ENCODE data around the gene ADGRV1. TPM values are rescaled to one million over a fixed set of nuclear protein-coding genes. Genes with fewer than 3 reads are reported as not detected.

Gene ADGRV1
- total and polyA plus RNA-seq, 2 donors (not counting 3 experiments of a cell fraction or from before 2014, with no cell fraction given), result 0.11 to 0.55 TPM

- no peak overlapping the region for H3K4me3 ChIP-seq (replicated peaks in 1 of 3; ENCODE audit: insufficient read depth in 1 of 3, low read depth in 1 of 3, low read length in 3 of 3)
- H3K27ac ChIP-seq (ENCODE audit: insufficient read depth, low read depth, low read length), result no peak overlapping the region
- dilution Hi-C loops (cut with MboI; ENCODE audit: extremely low pct_ligation_motif_present, low sequenced_read_pairs), result no loop called here
- H3K36me3 ChIP-seq (ENCODE audit: control insufficient read depth in 2 of 2, extremely low read depth in 1 of 2, insufficient read depth in 2 of 2, low read length in 2 of 2), result no peaks in the 10 kb centered on the region
- POLR2A ChIA-PET, result no interaction called here
- H3K9me3 ChIP-seq (replicated peaks; ENCODE audit: control insufficient read depth, insufficient read depth, low read length), result no peaks in the 10 kb centered on the region
- H3K4me1 ChIP-seq (ENCODE audit: control insufficient read depth, extremely low read depth, insufficient read depth, low read length), result peaks cover 10% of the 10 kb centered on the region
- no peak overlapping the region for H2AFZ ChIP-seq (ENCODE audit: low read depth, low read length)
- FAIRE-seq, result no peak
- no peak for DNase-seq (ENCODE audit: low read depth, low spot score)
- no peaks in the 10 kb centered on the region for H4K20me1 ChIP-seq (replicated peaks; ENCODE audit: control insufficient read depth, extremely low read depth, insufficient read depth, low read length)
- no peak overlapping the region for H3K9ac ChIP-seq (replicated peaks; ENCODE audit: extremely low read depth, insufficient read depth, low read length)
- H3K27me3 ChIP-seq (ENCODE audit: control insufficient read depth in 2 of 2, insufficient read depth in 2 of 2, low read length in 2 of 2), result no peaks in the 10 kb centered on the region
- CTCF ChIA-PET, result interaction anchor here (1.4 to 2.1 kb wide), 2 partner anchors 9 to 79 kb away, joined by 3 to 5 read pairs; no protein-coding TSS in a partner anchor
- H3K9me1 ChIP-seq (replicated peaks; ENCODE audit: control insufficient read depth, extremely low read depth, insufficient read depth, low read length), result no peaks in the 10 kb centered on the region
- TF ChIP-seq MYC (IDR thresholded peaks at IDR 0.05; ENCODE audit: low read depth, low read length), result no peak
- TF ChIP-seq POLR2AphosphoS5 (IDR thresholded peaks at IDR 0.05; ENCODE audit: insufficient read depth, low read depth, low read length), result no peak
- no peak for TF ChIP-seq CTCF (IDR thresholded peaks at IDR 0.05; ENCODE audit: extremely low read depth in 1 of 2, insufficient read depth in 1 of 2, low read depth in 1 of 2, low read length in 2 of 2)
- TF ChIP-seq GATA2 (IDR thresholded peaks at IDR 0.05; ENCODE audit: insufficient read depth, insufficient read length, low read depth, low read length), result no peak
- no peak for TF ChIP-seq MAX (IDR thresholded peaks at IDR 0.05; ENCODE audit: insufficient read depth, insufficient read length)
- TF ChIP-seq FOS (IDR thresholded peaks at IDR 0.05; ENCODE audit: borderline replicate concordance, insufficient read depth, low read length), result no peak
- TF ChIP-seq POLR2A (IDR thresholded peaks at IDR 0.05; ENCODE audit: low read depth, low read length), result no peak
- no peak for TF ChIP-seq JUN (IDR thresholded peaks at IDR 0.05; ENCODE audit: borderline replicate concordance, insufficient read depth, insufficient read length, low read depth)
- TF ChIP-seq EZH2 (IDR thresholded peaks at IDR 0.05; ENCODE audit: borderline replicate concordance, low read depth, low read length, severe bottlenecking), result no peak
- no peaks in the 10 kb centered on the region for H3K79me2 ChIP-seq (ENCODE audit: control insufficient read depth, insufficient read depth, low read length)
- BruUV-seq (replicated peaks), result no TSS peak
- intact Hi-C loops (cut with micrococcal nuclease), result no loop called here
- H3K4me2 ChIP-seq (ENCODE audit: insufficient read depth, low read length), result no peak overlapping the region
These were observed 583.0 kb downstream of the ADGRV1 start for GRCh38 chr5:91141642-91142041.
